NCI-H2227 treated with DMSO at 0.1 percent for 48 hours (cell line): ENCODE measurements around the gene GPR162.

ENCODE experiments used
- DNase-seq: peaks from one replicate; lab custom pipeline; 2025; lab: John Stamatoyannopoulos, UW

Gene GPR162

GRCh38 chr12:6823182-6824084, 1.8 kb downstream of the GPR162 start:
- no peak for DNase-seq

GRCh38 chr12:6824085-6824775, 2.6 kb downstream of the GPR162 start:
- DNase-seq = no peak

GRCh38 chr12:6824901-6825381, 3.3 kb downstream of the GPR162 start:
- no peak for DNase-seq

GRCh38 chr12:6825398-6826124, 3.9 kb downstream of the GPR162 start:
- DNase-seq = peak; percentile 67

- no peak for DNase-seq
These were observed 4.6 kb downstream of the GPR162 start for GRCh38 chr12:6826125-6826733.

GRCh38 chr12:6826734-6827436, 5.3 kb downstream of the GPR162 start:
- no peak for DNase-seq

GRCh38 chr12:6827437-6827911, 5.9 kb downstream of the GPR162 start:
- peak; percentile 50 for DNase-seq

GRCh38 chr12:6827982-6828780, 6.6 kb downstream of the GPR162 start, which contains the start of gene P3H3:
P3H3 (plus strand) TSS chr12:6828407; CDS start chr12:6828441, 34 bp downstream.
- DNase-seq = peak; percentile 45

- no peak for DNase-seq
These were observed 7.3 kb downstream of the GPR162 start for GRCh38 chr12:6828781-6829535.

- DNase-seq = no peak
These were observed 8.1 kb downstream of the GPR162 start for GRCh38 chr12:6829536-6830220.

- DNase-seq = no peak
These were observed 8.8 kb downstream of the GPR162 start for GRCh38 chr12:6830286-6830890.

- DNase-seq = no peak
These were observed 9.4 kb downstream of the GPR162 start for GRCh38 chr12:6830999-6831398.

- no peak for DNase-seq
These were observed 9.9 kb downstream of the GPR162 start for GRCh38 chr12:6831450-6831995.

- DNase-seq = no peak
These were observed 10.5 kb downstream of the GPR162 start for GRCh38 chr12:6832125-6832524.

- DNase-seq = no peak
These were observed 11.7 kb downstream of the GPR162 start for GRCh38 chr12:6833189-6833890.

GRCh38 chr12:6834254-6834653, 12.6 kb downstream of the GPR162 start:
- no peak for DNase-seq

GRCh38 chr12:6834873-6835272, 13.3 kb downstream of the GPR162 start:
- peak; percentile 33 for DNase-seq
